GM23338 (cell line): Measurements from ENCODE around the gene NTN1. TPM values are rescaled to one million over a fixed set of nuclear protein-coding genes. Genes with fewer than 3 reads are reported as not detected.

Experiments
- ATAC-seq: fragments of 200-7000 bp; cut with Tn5 transposase; 3 replicates; pipeline ENCODE4 v1.9.1; 2020
- DNase-seq: peaks from one replicate; pipeline ENCODE4 v3.0.0-alpha.2; 2015; ENCODE audit warnings: low spot score
- H2AFZ ChIP-seq: fragments of 200-600 bp; sonication (generic); 2 replicates; pipeline ENCODE4 v1.8.0; 2016; ENCODE audit warnings: antibody characterized with exemption, mild to moderate bottlenecking, moderate library complexity
- H3F3A ChIP-seq: fragments of 200-600 bp; sonication (generic); replicated peaks from 2 replicates; pipeline ENCODE4 v1.8.0; 2017; ENCODE audit warnings: antibody characterized with exemption, mixed run types, low read depth
- H3K27ac ChIP-seq: fragments of 200-600 bp; sonication (generic); 2 replicates; pipeline ENCODE4 v1.6.1; 2016; ENCODE audit warnings: low read depth
- H3K27me3 ChIP-seq: fragments of 200-600 bp; sonication (generic); 2 replicates; pipeline ENCODE4 v1.8.0; 2016; ENCODE audit warnings: mild to moderate bottlenecking, mixed run types, moderate library complexity; ENCODE audit not compliant: insufficient read depth
- H3K36me3 ChIP-seq: fragments of 200-600 bp; sonication (generic); 2 replicates; pipeline ENCODE4 v1.8.0; 2016; ENCODE audit warnings: mild to moderate bottlenecking; ENCODE audit not compliant: insufficient read depth
- H3K4me1 ChIP-seq: fragments of 200-600 bp; sonication (generic); 2 replicates; pipeline ENCODE4 v1.8.0; 2016; ENCODE audit warnings: mild to moderate bottlenecking, moderate library complexity; ENCODE audit not compliant: insufficient read depth
- H3K4me2 ChIP-seq: fragments of 200-600 bp; sonication (generic); 2 replicates; pipeline ENCODE4 v1.7.1; 2017; ENCODE audit warnings: mixed run types
- H3K4me3 ChIP-seq: fragments of 200-600 bp; sonication (generic); 2 replicates; pipeline ENCODE4 v1.6.1; 2016; ENCODE audit warnings: mixed run types
- H3K79me2 ChIP-seq: fragments of 200-600 bp; sonication (generic); replicated peaks from 2 replicates; pipeline ENCODE4 v1.8.0; 2017; ENCODE audit warnings: mild to moderate bottlenecking; ENCODE audit not compliant: insufficient read depth
- H3K9me2 ChIP-seq: fragments of 200-600 bp; sonication (generic); 2 replicates; pipeline ENCODE4 v1.8.0; 2017; ENCODE audit not compliant: insufficient read depth
- H4K20me1 ChIP-seq: fragments of 200-600 bp; sonication (generic); replicated peaks from 2 replicates; pipeline ENCODE4 v1.8.0; 2017; ENCODE audit warnings: mild to moderate bottlenecking; ENCODE audit not compliant: insufficient read depth
- H3K27ac Mint-ChIP-seq: 2 replicates; pipeline ENCODE4 v1.8.0; 2020; ENCODE audit warnings: inconsistent platforms, mild to moderate bottlenecking, moderate library complexity, mixed read lengths
- H3K27me3 Mint-ChIP-seq: 3 replicates; pipeline ENCODE4 v1.8.0; 2022; ENCODE audit warnings: low read depth, mild to moderate bottlenecking, moderate library complexity, mixed read lengths, inconsistent platforms; ENCODE audit not compliant: insufficient read depth, poor library complexity
- H3K36me3 Mint-ChIP-seq: 3 replicates; pipeline ENCODE4 v1.8.0; 2021; ENCODE audit warnings: low read depth, mild to moderate bottlenecking, inconsistent platforms, moderate library complexity, mixed read lengths
- H3K4me1 Mint-ChIP-seq: 3 replicates; pipeline ENCODE4 v1.8.0; 2020; ENCODE audit warnings: mild to moderate bottlenecking, inconsistent platforms, mixed read lengths
- H3K4me3 Mint-ChIP-seq: 3 replicates; pipeline ENCODE4 v1.8.0; 2021; ENCODE audit warnings: moderate library complexity, mild to moderate bottlenecking, inconsistent platforms, mixed read lengths
- H3K9me3 Mint-ChIP-seq: 3 replicates; pipeline ENCODE4 v1.8.0; 2020; ENCODE audit warnings: moderate library complexity, mild to moderate bottlenecking, inconsistent platforms, mixed read lengths
- CREB1 ChIP-seq: fragments of 250-450 bp; sonication (Bioruptor Pico); IDR thresholded peaks from 2 replicates; pipeline ENCODE4 v1.5.0; 2020; ENCODE audit warnings: low read depth, mild to moderate bottlenecking, moderate library complexity
- JUNB ChIP-seq: IDR thresholded peaks from one replicate; pipeline ENCODE4 v1.6.1; 2016; ENCODE audit warnings: antibody characterized with exemption; ENCODE audit not compliant: unreplicated experiment
- STAT1 ChIP-seq: IDR thresholded peaks from one replicate; pipeline ENCODE4 v1.6.1; 2016; ENCODE audit warnings: antibody characterized with exemption; ENCODE audit not compliant: unreplicated experiment
- polyA plus RNA-seq: library from polyadenylated mRNA; unstranded; fragments of >200 nt; fragmentation: Nextera tagmentation; extraction: Ambion mirVana; gene quantifications from 2 replicates; pipeline ENCODE4 v1.2.1, GENCODE V29; 2016
- total RNA-seq: library from RNA; depleted of rRNA; stranded (reverse); fragments of >200 nt; shearing (Covaris generic); gene quantifications from 2 replicates; pipeline ENCODE4 v1.2.3, GENCODE V29; 2014
- TF ChIP-seq, protein P1 (sequence below), 2 experiments: fragments of 200-600 bp in 1 of 2; sonication (generic) in 1 of 2; conservative IDR thresholded peaks; 2 replicates each; pipeline versions ENCODE4 v1.5.1 to v1.6.1; 2016 to 2017; ENCODE audit warnings: antibody characterized with exemption in 2 of 2, low read depth in 2 of 2, mild to moderate bottlenecking in 2 of 2, moderate library complexity in 1 of 2
- TF ChIP-seq, protein P2 (sequence below): IDR thresholded peaks from one replicate; pipeline ENCODE4 v1.6.1; 2018; ENCODE audit warnings: antibody characterized with exemption; ENCODE audit not compliant: unreplicated experiment

The NTN1 gene
- total and polyA plus RNA-seq, 2 experiments from 2014 or later: 0.57 to 2.6 TPM

DNA sequence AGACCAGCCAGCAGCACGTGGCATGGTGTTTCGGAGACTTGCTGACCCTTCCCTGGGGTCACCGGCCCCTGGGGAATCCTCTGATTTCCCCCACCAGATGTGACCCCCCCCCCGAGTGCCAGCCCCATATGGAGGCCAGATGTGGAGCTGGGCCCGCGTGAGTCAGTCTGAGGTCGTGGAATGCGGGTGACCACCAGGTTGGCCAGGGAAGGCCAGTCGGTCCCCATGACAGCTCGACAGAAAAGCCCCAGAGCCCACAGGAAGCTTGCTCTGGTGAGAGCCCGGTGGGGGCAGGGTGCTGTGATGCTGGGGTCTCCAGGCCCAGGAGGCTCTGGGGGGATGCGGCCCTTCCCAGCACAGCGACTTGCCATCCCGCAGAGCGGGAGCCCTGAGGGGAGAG, 209.0 kb downstream of the NTN1 start:
- H3K4me2 ChIP-seq: no peak overlapping the region
- TF ChIP-seq, protein P1, sequence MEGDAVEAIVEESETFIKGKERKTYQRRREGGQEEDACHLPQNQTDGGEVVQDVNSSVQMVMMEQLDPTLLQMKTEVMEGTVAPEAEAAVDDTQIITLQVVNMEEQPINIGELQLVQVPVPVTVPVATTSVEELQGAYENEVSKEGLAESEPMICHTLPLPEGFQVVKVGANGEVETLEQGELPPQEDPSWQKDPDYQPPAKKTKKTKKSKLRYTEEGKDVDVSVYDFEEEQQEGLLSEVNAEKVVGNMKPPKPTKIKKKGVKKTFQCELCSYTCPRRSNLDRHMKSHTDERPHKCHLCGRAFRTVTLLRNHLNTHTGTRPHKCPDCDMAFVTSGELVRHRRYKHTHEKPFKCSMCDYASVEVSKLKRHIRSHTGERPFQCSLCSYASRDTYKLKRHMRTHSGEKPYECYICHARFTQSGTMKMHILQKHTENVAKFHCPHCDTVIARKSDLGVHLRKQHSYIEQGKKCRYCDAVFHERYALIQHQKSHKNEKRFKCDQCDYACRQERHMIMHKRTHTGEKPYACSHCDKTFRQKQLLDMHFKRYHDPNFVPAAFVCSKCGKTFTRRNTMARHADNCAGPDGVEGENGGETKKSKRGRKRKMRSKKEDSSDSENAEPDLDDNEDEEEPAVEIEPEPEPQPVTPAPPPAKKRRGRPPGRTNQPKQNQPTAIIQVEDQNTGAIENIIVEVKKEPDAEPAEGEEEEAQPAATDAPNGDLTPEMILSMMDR (conservative IDR thresholded peaks at IDR 0.05; ENCODE audit: low read depth in 2 of 2): no peak
- TF ChIP-seq JUNB (no peak), STAT1 (no peak), CREB1 (CRISPR knock-in tag) (no peak)
- no peak overlapping the region; the same call in 2 of the 3 replicates for H3K4me3 Mint-ChIP-seq

DNA sequence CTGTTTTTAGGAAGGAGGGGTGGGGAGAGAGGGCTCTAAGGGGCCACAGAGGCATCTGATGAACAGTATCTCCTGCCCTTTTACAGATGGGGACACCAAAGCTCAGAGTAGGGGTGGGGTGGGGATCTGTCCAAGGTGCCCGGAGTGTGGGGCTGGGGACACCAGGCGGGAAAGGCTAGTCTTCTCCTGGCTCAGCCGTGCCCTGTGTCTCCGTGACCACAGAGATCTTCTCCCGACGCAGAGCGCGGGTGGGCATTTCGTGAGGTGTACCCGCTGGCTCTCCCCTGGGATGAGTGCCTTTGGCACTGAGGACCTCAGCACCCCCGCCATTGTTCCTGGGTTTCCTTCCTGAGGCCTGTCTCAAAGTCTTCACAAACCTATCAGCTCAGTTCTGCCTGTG, 209.6 kb downstream of the NTN1 start:
- Histone ChIP-seq H4K20me1 (no peaks in the 10 kb centered on the region), H3F3A (no peaks in the 10 kb centered on the region), H3K79me2 (no peaks in the 10 kb centered on the region), H2AFZ (no peak overlapping the region), H3K4me3 (no peak overlapping the region), H3K27me3 (no peaks in the 10 kb centered on the region), H3K36me3 (no peaks in the 10 kb centered on the region), H3K4me1 (no peaks in the 10 kb centered on the region; the same call in 1 of the 2 replicates), H3K27ac (no peak overlapping the region), H3K4me2 (no peak overlapping the region), H3K9me2 (no peaks in the 10 kb centered on the region)
- H3K27me3 Mint-ChIP-seq: peaks cover 3% of the 10 kb centered on the region
- H3K27ac Mint-ChIP-seq: no peak overlapping the region
- TF ChIP-seq, protein P2, sequence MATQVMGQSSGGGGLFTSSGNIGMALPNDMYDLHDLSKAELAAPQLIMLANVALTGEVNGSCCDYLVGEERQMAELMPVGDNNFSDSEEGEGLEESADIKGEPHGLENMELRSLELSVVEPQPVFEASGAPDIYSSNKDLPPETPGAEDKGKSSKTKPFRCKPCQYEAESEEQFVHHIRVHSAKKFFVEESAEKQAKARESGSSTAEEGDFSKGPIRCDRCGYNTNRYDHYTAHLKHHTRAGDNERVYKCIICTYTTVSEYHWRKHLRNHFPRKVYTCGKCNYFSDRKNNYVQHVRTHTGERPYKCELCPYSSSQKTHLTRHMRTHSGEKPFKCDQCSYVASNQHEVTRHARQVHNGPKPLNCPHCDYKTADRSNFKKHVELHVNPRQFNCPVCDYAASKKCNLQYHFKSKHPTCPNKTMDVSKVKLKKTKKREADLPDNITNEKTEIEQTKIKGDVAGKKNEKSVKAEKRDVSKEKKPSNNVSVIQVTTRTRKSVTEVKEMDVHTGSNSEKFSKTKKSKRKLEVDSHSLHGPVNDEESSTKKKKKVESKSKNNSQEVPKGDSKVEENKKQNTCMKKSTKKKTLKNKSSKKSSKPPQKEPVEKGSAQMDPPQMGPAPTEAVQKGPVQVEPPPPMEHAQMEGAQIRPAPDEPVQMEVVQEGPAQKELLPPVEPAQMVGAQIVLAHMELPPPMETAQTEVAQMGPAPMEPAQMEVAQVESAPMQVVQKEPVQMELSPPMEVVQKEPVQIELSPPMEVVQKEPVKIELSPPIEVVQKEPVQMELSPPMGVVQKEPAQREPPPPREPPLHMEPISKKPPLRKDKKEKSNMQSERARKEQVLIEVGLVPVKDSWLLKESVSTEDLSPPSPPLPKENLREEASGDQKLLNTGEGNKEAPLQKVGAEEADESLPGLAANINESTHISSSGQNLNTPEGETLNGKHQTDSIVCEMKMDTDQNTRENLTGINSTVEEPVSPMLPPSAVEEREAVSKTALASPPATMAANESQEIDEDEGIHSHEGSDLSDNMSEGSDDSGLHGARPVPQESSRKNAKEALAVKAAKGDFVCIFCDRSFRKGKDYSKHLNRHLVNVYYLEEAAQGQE: peak; percentile 55
- TF ChIP-seq, protein P1 (conservative IDR thresholded peaks at IDR 0.05; ENCODE audit: low read depth in 2 of 2): no peak
- no peaks in the 10 kb centered on the region for H3K36me3 Mint-ChIP-seq
- no peaks in the 10 kb centered on the region; the same call in 1 of the 3 replicates for H3K4me1 Mint-ChIP-seq
- H3K9me3 Mint-ChIP-seq: no peaks in the 10 kb centered on the region
- DNase-seq (no peak), ATAC-seq (no peak; the same call in 2 of the 3 replicates)
- no peak overlapping the region for H3K4me3 Mint-ChIP-seq

More for the DNA sequence above, 209.0 kb downstream of the NTN1 start:
- Mint-ChIP-seq H3K36me3 (no peaks in the 10 kb centered on the region), H3K27me3 (peaks cover 3% of the 10 kb centered on the region), H3K9me3 (no peaks in the 10 kb centered on the region), H3K27ac (no peak overlapping the region), H3K4me1 (no peaks in the 10 kb centered on the region; the same call in 1 of the 3 replicates)
- ATAC-seq (no peak), DNase-seq (no peak)
- Histone ChIP-seq H3K27me3 (no peaks in the 10 kb centered on the region), H4K20me1 (no peaks in the 10 kb centered on the region), H3K9me2 (no peaks in the 10 kb centered on the region), H3K79me2 (no peaks in the 10 kb centered on the region), H3K36me3 (no peaks in the 10 kb centered on the region), H2AFZ (no peak overlapping the region), H3K4me1 (no peaks in the 10 kb centered on the region; the same call in 1 of the 2 replicates), H3K4me3 (no peak overlapping the region), H3K27ac (no peak overlapping the region), H3F3A (no peaks in the 10 kb centered on the region)
